A549 (cell line): ENCODE results near the gene TTC39B.

Source experiments
- CEBPB ChIP-seq, 2 experiments: fragments of >200 bp in 1 of 2; sonication (Bioruptor Twin) in 1 of 2; formaldehyde crosslinking in 1 of 2; IDR thresholded peaks; 2 replicates each; pipeline ENCODE4 v1.6.1; 2012 to 2016
- EP300 ChIP-seq, 2 experiments: fragments of >200 bp; sonication (Bioruptor Twin); formaldehyde crosslinking; IDR thresholded peaks; 2 replicates in 1 of 2; 3 replicates in 1 of 2; pipeline ENCODE4 v1.6.1; 2016 to 2017
- HMGXB4 ChIP-seq: fragments of 250-450 bp; sonication (Bioruptor Pico); IDR thresholded peaks from 2 replicates; pipeline ENCODE4 v1.5.0; 2021; ENCODE audit warnings: mild to moderate bottlenecking, moderate library complexity, borderline replicate concordance
- POLR2A ChIP-seq: IDR thresholded peaks from 2 replicates; pipeline ENCODE4 v1.6.1; 2012; ENCODE audit warnings: mild to moderate bottlenecking, low read length
- RAD21 ChIP-seq, 2 experiments: fragments of >200 bp in 1 of 2; sonication (Bioruptor Twin) in 1 of 2; formaldehyde crosslinking in 1 of 2; IDR thresholded peaks in 1 of 2; conservative IDR thresholded peaks in 1 of 2; 2 replicates in 1 of 2; 3 replicates in 1 of 2; pipeline ENCODE4 v1.6.1; 2012 to 2018; ENCODE audit warnings: inconsistent platforms in 1 of 2
- RCOR1 ChIP-seq: fragments of 150-350 bp; IDR thresholded peaks from 2 replicates; pipeline ENCODE4 v1.6.1; 2014; ENCODE audit warnings: antibody characterized with exemption, low read length, low read depth
- RNF2 ChIP-seq: fragments of 200-600 bp; sonication (generic); IDR thresholded peaks from 2 replicates; pipeline ENCODE4 v1.6.1; 2016; ENCODE audit warnings: low read depth, mild to moderate bottlenecking, antibody characterized with exemption, moderate library complexity, borderline replicate concordance
- SMC3 ChIP-seq: fragments of >200 bp; sonication (Bioruptor Twin); formaldehyde crosslinking; IDR thresholded peaks from 3 replicates; pipeline ENCODE4 v1.6.1; 2018; ENCODE audit warnings: inconsistent platforms
- TF ChIP-seq, protein P1 (sequence below): fragments of >200 bp; sonication (Bioruptor Twin); formaldehyde crosslinking; IDR thresholded peaks from 3 replicates; pipeline ENCODE4 v1.5.1; 2016
- TF ChIP-seq, protein P2 (sequence below): fragments of 200-600 bp; sonication (generic); IDR thresholded peaks from 2 replicates; pipeline ENCODE4 v1.6.1; 2016; ENCODE audit warnings: antibody characterized with exemption, mild to moderate bottlenecking, moderate library complexity
- TF ChIP-seq, protein P3 (sequence below): fragments of 250-450 bp; sonication (Bioruptor Pico); IDR thresholded peaks from 2 replicates; pipeline ENCODE4 v1.5.0; 2020; ENCODE audit warnings: low read depth, mild to moderate bottlenecking, moderate library complexity
- TF ChIP-seq, protein P4 (sequence below): IDR thresholded peaks from 2 replicates; pipeline ENCODE4 v1.6.1; 2012

DNA sequence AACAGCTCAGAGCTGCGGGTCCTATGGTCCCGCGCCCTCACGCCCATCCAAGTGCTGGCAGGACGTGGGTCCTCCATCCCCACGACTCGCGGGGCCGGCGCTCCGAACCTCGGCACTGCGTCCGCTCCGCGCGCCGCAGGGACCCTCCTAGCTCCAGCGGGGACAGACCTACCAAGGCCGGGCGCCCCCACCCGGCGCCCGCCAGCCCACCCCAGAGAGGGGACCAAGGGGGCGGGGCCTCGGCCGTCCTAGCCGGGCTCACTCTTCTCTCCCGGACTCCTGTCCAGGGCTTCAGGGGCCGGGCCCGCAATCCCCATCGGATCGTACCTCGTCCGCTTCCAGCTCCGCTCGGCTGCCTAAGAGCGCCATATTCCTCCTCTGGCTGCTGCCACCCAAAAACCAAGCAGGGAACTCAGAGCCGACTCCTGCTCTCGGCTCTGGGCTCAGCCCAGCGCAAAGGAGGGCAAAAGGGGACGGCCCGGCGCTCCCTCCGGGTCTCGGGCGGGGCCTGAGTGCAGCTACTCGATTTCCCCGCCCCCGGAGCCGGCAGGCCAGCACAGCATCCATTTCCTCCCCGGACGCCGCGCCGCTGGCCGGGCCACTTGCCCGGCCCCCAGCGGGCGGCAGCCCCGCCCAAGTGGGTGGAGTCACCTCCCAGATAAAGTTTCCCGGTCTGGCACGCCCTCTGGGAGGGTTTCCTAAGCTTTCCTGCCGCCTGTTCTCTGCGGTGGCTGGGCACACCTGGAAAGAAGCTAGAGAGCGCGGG lies at the start of gene TTC39B:
- TF ChIP-seq HMGXB4 = no peak
- TF ChIP-seq, protein P1, sequence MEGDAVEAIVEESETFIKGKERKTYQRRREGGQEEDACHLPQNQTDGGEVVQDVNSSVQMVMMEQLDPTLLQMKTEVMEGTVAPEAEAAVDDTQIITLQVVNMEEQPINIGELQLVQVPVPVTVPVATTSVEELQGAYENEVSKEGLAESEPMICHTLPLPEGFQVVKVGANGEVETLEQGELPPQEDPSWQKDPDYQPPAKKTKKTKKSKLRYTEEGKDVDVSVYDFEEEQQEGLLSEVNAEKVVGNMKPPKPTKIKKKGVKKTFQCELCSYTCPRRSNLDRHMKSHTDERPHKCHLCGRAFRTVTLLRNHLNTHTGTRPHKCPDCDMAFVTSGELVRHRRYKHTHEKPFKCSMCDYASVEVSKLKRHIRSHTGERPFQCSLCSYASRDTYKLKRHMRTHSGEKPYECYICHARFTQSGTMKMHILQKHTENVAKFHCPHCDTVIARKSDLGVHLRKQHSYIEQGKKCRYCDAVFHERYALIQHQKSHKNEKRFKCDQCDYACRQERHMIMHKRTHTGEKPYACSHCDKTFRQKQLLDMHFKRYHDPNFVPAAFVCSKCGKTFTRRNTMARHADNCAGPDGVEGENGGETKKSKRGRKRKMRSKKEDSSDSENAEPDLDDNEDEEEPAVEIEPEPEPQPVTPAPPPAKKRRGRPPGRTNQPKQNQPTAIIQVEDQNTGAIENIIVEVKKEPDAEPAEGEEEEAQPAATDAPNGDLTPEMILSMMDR = no peak
- TF ChIP-seq CEBPB (IDR thresholded peaks at IDR 0.05) = no peak
- TF ChIP-seq RAD21 (conservative IDR thresholded peaks at IDR 0.05 in 1 of 2, IDR thresholded peaks at IDR 0.05 in 1 of 2) = no peak
- TF ChIP-seq, protein P2, sequence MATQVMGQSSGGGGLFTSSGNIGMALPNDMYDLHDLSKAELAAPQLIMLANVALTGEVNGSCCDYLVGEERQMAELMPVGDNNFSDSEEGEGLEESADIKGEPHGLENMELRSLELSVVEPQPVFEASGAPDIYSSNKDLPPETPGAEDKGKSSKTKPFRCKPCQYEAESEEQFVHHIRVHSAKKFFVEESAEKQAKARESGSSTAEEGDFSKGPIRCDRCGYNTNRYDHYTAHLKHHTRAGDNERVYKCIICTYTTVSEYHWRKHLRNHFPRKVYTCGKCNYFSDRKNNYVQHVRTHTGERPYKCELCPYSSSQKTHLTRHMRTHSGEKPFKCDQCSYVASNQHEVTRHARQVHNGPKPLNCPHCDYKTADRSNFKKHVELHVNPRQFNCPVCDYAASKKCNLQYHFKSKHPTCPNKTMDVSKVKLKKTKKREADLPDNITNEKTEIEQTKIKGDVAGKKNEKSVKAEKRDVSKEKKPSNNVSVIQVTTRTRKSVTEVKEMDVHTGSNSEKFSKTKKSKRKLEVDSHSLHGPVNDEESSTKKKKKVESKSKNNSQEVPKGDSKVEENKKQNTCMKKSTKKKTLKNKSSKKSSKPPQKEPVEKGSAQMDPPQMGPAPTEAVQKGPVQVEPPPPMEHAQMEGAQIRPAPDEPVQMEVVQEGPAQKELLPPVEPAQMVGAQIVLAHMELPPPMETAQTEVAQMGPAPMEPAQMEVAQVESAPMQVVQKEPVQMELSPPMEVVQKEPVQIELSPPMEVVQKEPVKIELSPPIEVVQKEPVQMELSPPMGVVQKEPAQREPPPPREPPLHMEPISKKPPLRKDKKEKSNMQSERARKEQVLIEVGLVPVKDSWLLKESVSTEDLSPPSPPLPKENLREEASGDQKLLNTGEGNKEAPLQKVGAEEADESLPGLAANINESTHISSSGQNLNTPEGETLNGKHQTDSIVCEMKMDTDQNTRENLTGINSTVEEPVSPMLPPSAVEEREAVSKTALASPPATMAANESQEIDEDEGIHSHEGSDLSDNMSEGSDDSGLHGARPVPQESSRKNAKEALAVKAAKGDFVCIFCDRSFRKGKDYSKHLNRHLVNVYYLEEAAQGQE = no peak
- peak; percentile 39 for TF ChIP-seq POLR2A
- TF ChIP-seq, protein P3, sequence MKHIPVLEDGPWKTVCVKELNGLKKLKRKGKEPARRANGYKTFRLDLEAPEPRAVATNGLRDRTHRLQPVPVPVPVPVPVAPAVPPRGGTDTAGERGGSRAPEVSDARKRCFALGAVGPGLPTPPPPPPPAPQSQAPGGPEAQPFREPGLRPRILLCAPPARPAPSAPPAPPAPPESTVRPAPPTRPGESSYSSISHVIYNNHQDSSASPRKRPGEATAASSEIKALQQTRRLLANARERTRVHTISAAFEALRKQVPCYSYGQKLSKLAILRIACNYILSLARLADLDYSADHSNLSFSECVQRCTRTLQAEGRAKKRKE (CRISPR knock-in tag) = no peak
- TF ChIP-seq SMC3 = no peak
- no peak for TF ChIP-seq EP300 (IDR thresholded peaks at IDR 0.05)
- TF ChIP-seq RNF2 = no peak
- TF ChIP-seq RCOR1 = no peak
- TF ChIP-seq, protein P4, sequence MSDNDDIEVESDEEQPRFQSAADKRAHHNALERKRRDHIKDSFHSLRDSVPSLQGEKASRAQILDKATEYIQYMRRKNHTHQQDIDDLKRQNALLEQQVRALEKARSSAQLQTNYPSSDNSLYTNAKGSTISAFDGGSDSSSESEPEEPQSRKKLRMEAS = 0 out of 2 replicates have a peak, but pooled peaks have one; percentile 24
